GM19468 (cell line): Measurements from ENCODE around the gene XKR8.
"Not testable (repeated sequence)": the region's sequence is repeated elsewhere in the genome, so short reads cannot be mapped to it uniquely, and the experiment has no call there.

Source experiments
- ATAC-seq: cut with Tn5 transposase; IDR thresholded peaks from one replicate; pipeline ENCODE4 v1.9.1; 2021; ENCODE audit warnings: mild to moderate bottlenecking, moderate library complexity, moderate number of reproducible peaks; ENCODE audit not compliant: unreplicated experiment; ENCODE audit errors: extremely low read depth

The XKR8 gene

GRCh38 chr1:27980216-27980845 lies 20.6 kb downstream of the XKR8 start:
- no peak for ATAC-seq

- no peak for ATAC-seq
Measured at GRCh38 chr1:27981145-27981544, 21.4 kb downstream of the XKR8 start.

- no peak for ATAC-seq
Measured at GRCh38 chr1:27990920-27991537, 31.3 kb downstream of the XKR8 start.

- no peak for ATAC-seq
Measured at GRCh38 chr1:27992276-27992675, 32.5 kb downstream of the XKR8 start.

- ATAC-seq, result no peak
Measured at GRCh38 chr1:27993241-27993640, 33.5 kb downstream of the XKR8 start.

GRCh38 chr1:27994060-27994459 lies 34.3 kb downstream of the XKR8 start:
- ATAC-seq, result no peak

GRCh38 chr1:27994526-27994925 lies 34.8 kb downstream of the XKR8 start:
- not testable (repeated sequence) for ATAC-seq

- ATAC-seq, result no peak
Measured at GRCh38 chr1:27999055-27999454, 39.3 kb downstream of the XKR8 start.

GRCh38 chr1:28002600-28002999 lies 42.8 kb downstream of the XKR8 start:
- ATAC-seq, result no peak

- ATAC-seq, result not testable (repeated sequence)
Measured at GRCh38 chr1:28003117-28003516, 43.3 kb downstream of the XKR8 start.

GRCh38 chr1:28010969-28011368 lies 51.2 kb downstream of the XKR8 start:
- ATAC-seq, result no peak
